Left lung (tissue), 10 donors: Measurements from ENCODE around the gene CBFA2T2. TPM values are rescaled to one million over a fixed set of nuclear protein-coding genes. Genes with fewer than 3 reads are reported as not detected.
"Not testable (repeated sequence)": the region's sequence is repeated elsewhere in the genome, so short reads cannot be mapped to it uniquely, and the experiment has no call there.

ENCODE experiments used
- ATAC-seq: fragments of 200-7000 bp; cut with Tn5 transposase; one replicate; pipeline ENCODE4 v1.9.1; 2020; ENCODE audit warnings: moderate library complexity
- DNase-seq, 4 donors: peaks; one replicate each; pipeline ENCODE4 v3.0.0-alpha.2; 2013 to 2020
- H3K27ac ChIP-seq, 2 donors: fragments of 200-600 bp; sonication (generic) in 1 of 2; one replicate each; pipeline versions ENCODE4 v1.5.0 to v1.8.0; 2020 to 2021
- H3K27me3 ChIP-seq, 2 donors: fragments of 200-600 bp; sonication (generic) in 1 of 2; one replicate each; pipeline versions ENCODE4 v1.5.0 to v1.8.0; 2020 to 2021
- H3K36me3 ChIP-seq, 2 donors: fragments of 200-600 bp; sonication (generic) in 1 of 2; one replicate each; pipeline versions ENCODE4 v1.5.0 to v1.8.0; 2020 to 2021
- H3K4me1 ChIP-seq, 2 donors: fragments of 200-600 bp; one replicate each; pipeline ENCODE4 v1.8.0; 2021
- H3K4me3 ChIP-seq, 2 donors: fragments of 200-600 bp; sonication (generic) in 1 of 2; one replicate each; pipeline versions ENCODE4 v1.5.0 to v1.8.0; 2020 to 2021; ENCODE audit warnings: mild to moderate bottlenecking in 1 of 2
- H3K9me3 ChIP-seq, 2 donors: fragments of 200-600 bp; sonication (generic) in 1 of 2; one replicate each; pipeline versions ENCODE4 v1.5.0 to v1.8.0; 2020 to 2021
- CTCF ChIP-seq, 2 donors: fragments of 200-600 bp; sonication (generic) in 1 of 2; IDR thresholded peaks; one replicate each; pipeline versions ENCODE4 v1.5.0 to v1.8.0; 2021; ENCODE audit warnings: antibody characterized with exemption in 2 of 2
- intact Hi-C, 2 donors: fragments of 100-400 bp; cut with DNase I; formaldehyde crosslinking; loops; one replicate each; pipeline versions ENCODE4 v1.11.2 to v1.14.2; 2022
- polyA plus RNA-seq, 6 donors: library from polyadenylated mRNA; unstranded; fragments of 120-200 nt; gene quantifications; one replicate each; pipeline ENCODE4 v1.2.1, GENCODE V29; 2013; ENCODE audit not compliant: insufficient read length in 6 of 6
- total RNA-seq, 2 donors: library from RNA; stranded (reverse); fragmentation: NEBNext Ultra II Directional; extraction: Animal tissue kit (Norgen Biotek cat#: 25700); gene quantifications; one replicate each; pipeline ENCODE4 v1.2.1, GENCODE V29; 2021
- donor health status: DM: no; HTN: yes; CAD: no.
- donor health status: DM: no; HTN: no; CAD: no.

Gene CBFA2T2
- total and polyA plus RNA-seq, 8 donors = 11.9 to 54.4 (median 43.8) TPM

GRCh38 chr20:33499355-33499754, 9.5 kb downstream of the CBFA2T2 start:
- intact Hi-C loops = no loop called here
- DNase-seq (no peak), ATAC-seq (no peak)
- no peaks in the 10 kb centered on the region for H3K9me3 ChIP-seq
- H3K4me3 ChIP-seq = no peak overlapping the region
- no peak overlapping the region for H3K27ac ChIP-seq
- no peaks in the 10 kb centered on the region for H3K27me3 ChIP-seq
- no peaks in the 10 kb centered on the region for H3K36me3 ChIP-seq
- TF ChIP-seq CTCF (IDR thresholded peaks at IDR 0.05) = no peak
- H3K4me1 ChIP-seq = peaks cover 3 to 5% of the 10 kb centered on the region in 2 donors

- TF ChIP-seq CTCF (IDR thresholded peaks at IDR 0.05) = no peak
- ATAC-seq = no peak
- no peak for DNase-seq
- Histone ChIP-seq H3K27ac (no peak overlapping the region), H3K4me3 (no peak overlapping the region), H3K4me1 (peaks cover 3 to 5% of the 10 kb centered on the region in 2 donors), H3K36me3 (no peaks in the 10 kb centered on the region), H3K27me3 (no peaks in the 10 kb centered on the region), H3K9me3 (no peaks in the 10 kb centered on the region)
- intact Hi-C loops = no loop called here
Observed at GRCh38 chr20:33501000-33501399, 11.1 kb downstream of the CBFA2T2 start.

GRCh38 chr20:33503564-33503963, 13.7 kb downstream of the CBFA2T2 start:
- no peak for DNase-seq
- Histone ChIP-seq H3K9me3 (no peaks in the 10 kb centered on the region), H3K27ac (no peak overlapping the region), H3K4me3 (no peak overlapping the region), H3K27me3 (no peaks in the 10 kb centered on the region), H3K36me3 (no peaks in the 10 kb centered on the region), H3K4me1 (peaks cover 0 to 3% of the 10 kb centered on the region in 2 donors)
- ATAC-seq = no peak
- intact Hi-C loops = no loop called here
- no peak for TF ChIP-seq CTCF (IDR thresholded peaks at IDR 0.05)

- no peaks in the 10 kb centered on the region for H3K27me3 ChIP-seq
- no peak for TF ChIP-seq CTCF (IDR thresholded peaks at IDR 0.05)
- H3K36me3 ChIP-seq = no peaks in the 10 kb centered on the region
- DNase-seq (no peak), ATAC-seq (no peak)
- H3K4me1 ChIP-seq = no peaks in the 10 kb centered on the region
- intact Hi-C loops = no loop called here
- H3K9me3 ChIP-seq = no peaks in the 10 kb centered on the region
- no peak overlapping the region for H3K27ac ChIP-seq
- H3K4me3 ChIP-seq = no peak overlapping the region
Observed at GRCh38 chr20:33506576-33506975, 16.7 kb downstream of the CBFA2T2 start.

GRCh38 chr20:33507461-33507860, 17.6 kb downstream of the CBFA2T2 start:
- H3K9me3 ChIP-seq = no peaks in the 10 kb centered on the region

GRCh38 chr20:33508015-33508414, 18.1 kb downstream of the CBFA2T2 start:
- DNase-seq, H3K9me3 ChIP-seq, ATAC-seq, H3K4me3 ChIP-seq, H3K36me3 ChIP-seq, intact Hi-C loops, H3K27ac ChIP-seq, H3K4me1 ChIP-seq, H3K27me3 ChIP-seq: not testable (repeated sequence)

More at GRCh38 chr20:33507461-33507860, 17.6 kb downstream of the CBFA2T2 start:
- H3K4me1 ChIP-seq = no peaks in the 10 kb centered on the region
- no peak overlapping the region for H3K4me3 ChIP-seq
- intact Hi-C loops = no loop called here
- ATAC-seq (no peak), DNase-seq (no peak)
- H3K27ac ChIP-seq = no peak overlapping the region
- H3K36me3 ChIP-seq = no peaks in the 10 kb centered on the region
- no peak for TF ChIP-seq CTCF (IDR thresholded peaks at IDR 0.05)
- no peaks in the 10 kb centered on the region for H3K27me3 ChIP-seq

GRCh38 chr20:33509057-33509456, 19.2 kb downstream of the CBFA2T2 start:
- H3K27me3 ChIP-seq, H3K9me3 ChIP-seq, H3K36me3 ChIP-seq, H3K4me1 ChIP-seq, DNase-seq, H3K27ac ChIP-seq, H3K4me3 ChIP-seq, ATAC-seq, intact Hi-C loops: not testable (repeated sequence)

GRCh38 chr20:33511876-33512275, 22.0 kb downstream of the CBFA2T2 start:
- H3K36me3 ChIP-seq, H3K4me3 ChIP-seq, DNase-seq, H3K27ac ChIP-seq, H3K9me3 ChIP-seq, ATAC-seq, H3K4me1 ChIP-seq, intact Hi-C loops, H3K27me3 ChIP-seq: not testable (repeated sequence)
